C4-2B (cell line): ENCODE results near the gene SLC43A3.
"Not testable (repeated sequence)": the region's sequence is repeated elsewhere in the genome, so short reads cannot be mapped to it uniquely, and the experiment has no call there.

Source experiments
- H3K27ac ChIP-seq: fragments of 450-650 bp; 2 replicates; pipeline ENCODE4 v1.5.1; 2017
- CTCF ChIP-seq: fragments of 450-650 bp; conservative IDR thresholded peaks from 2 replicates; pipeline ENCODE4 v1.5.1; 2017; ENCODE audit warnings: mild to moderate bottlenecking
- ZFX ChIP-seq: fragments of 450-650 bp; IDR thresholded peaks from 2 replicates; pipeline ENCODE4 v1.6.1; 2017

Gene SLC43A3

GRCh38 chr11:57458410-57459163, 31.7 kb upstream of the SLC43A3 start:
- H3K27ac ChIP-seq = no peak overlapping the region
- no peak for TF ChIP-seq ZFX
- peak; percentile 97 for TF ChIP-seq CTCF

- no peak overlapping the region for H3K27ac ChIP-seq
- TF ChIP-seq CTCF (no peak), ZFX (no peak)
Observed at GRCh38 chr11:57458060-57458409, 31.1 kb upstream of the SLC43A3 start.

- no peak overlapping the region for H3K27ac ChIP-seq
- TF ChIP-seq CTCF = peak; percentile 39; the same call in 1 of the 2 replicates
- no peak for TF ChIP-seq ZFX
Observed at GRCh38 chr11:57457643-57458023, 30.7 kb upstream of the SLC43A3 start.

- TF ChIP-seq CTCF = peak; percentile 98
- TF ChIP-seq ZFX = no peak
- no peak overlapping the region for H3K27ac ChIP-seq
Observed at GRCh38 chr11:57456960-57457642, 30.2 kb upstream of the SLC43A3 start.

GRCh38 chr11:57453543-57454177, 26.7 kb upstream of the SLC43A3 start:
- H3K27ac ChIP-seq = no peak overlapping the region
- TF ChIP-seq ZFX = no peak

GRCh38 chr11:57446055-57446454, 19.1 kb upstream of the SLC43A3 start:
- TF ChIP-seq ZFX (no peak), CTCF (no peak)

GRCh38 chr11:57445122-57445394, 18.1 kb upstream of the SLC43A3 start:
- not testable (repeated sequence) for H3K27ac ChIP-seq

More at GRCh38 chr11:57446055-57446454, 19.1 kb upstream of the SLC43A3 start:
- no peak overlapping the region for H3K27ac ChIP-seq

GRCh38 chr11:57444362-57445121, 17.6 kb upstream of the SLC43A3 start:
- H3K27ac ChIP-seq = no peak overlapping the region
- TF ChIP-seq ZFX (no peak), CTCF (no peak)
